ENCODE data around the gene ATP6V0A1.
A peak's percentile ranks its signal among the peaks of the same experiment; 100 is the strongest.

The ATP6V0A1 gene

DNA sequence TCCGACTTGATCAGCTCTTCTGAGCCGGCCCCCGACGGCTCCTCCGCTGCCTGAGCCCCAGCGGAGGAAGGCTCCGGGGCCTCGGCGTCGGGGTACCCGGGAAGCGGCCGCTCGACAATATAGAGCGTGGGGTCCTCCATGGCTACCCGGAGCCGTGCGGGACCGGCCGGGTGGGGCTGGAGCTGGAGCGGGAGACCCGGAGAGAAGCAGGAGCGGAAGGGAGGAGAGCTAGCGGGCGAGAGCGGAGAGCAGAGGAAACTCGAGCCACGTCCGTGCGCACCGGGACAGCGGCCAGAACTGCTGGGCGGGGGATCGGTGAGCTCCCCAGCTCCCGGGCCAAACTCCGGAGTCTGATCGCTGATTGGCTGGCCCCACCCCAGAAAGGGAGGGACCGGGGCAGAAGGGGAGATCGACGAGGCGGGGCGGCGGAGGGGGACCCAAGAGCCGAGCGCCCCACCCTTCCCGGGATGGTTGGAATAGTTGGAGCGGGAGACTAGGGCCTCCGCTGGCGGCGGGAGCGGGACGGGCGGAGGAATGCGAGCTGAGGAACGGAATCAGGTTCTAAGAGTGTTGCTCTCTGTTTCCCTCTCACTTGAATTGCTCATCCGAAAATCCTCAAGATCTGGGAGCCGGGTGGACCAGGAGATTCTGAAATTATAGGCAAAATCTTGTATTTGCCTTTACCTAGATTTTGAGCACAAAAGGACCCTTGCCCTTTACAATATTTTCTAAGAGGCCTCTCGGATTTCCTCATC lies 35.5 kb upstream of the ATP6V0A1 start, which contains the start of gene CAVIN1:
Gene CAVIN1 (minus strand): TSS at position 299 of the 755 bp plus-strand sequence. CDS start 159 bp downstream, at position 140.
- DNase-seq (ENCODE audit: low read depth) = no peak
- H3K4me3 ChIP-seq (ENCODE audit: low read depth, low read length) = no peak within 1 kb of the TSS
- TF ChIP-seq POLR2A (IDR thresholded peaks at IDR 0.05; ENCODE audit: extremely low read depth, insufficient read length) (no peak), MAX (IDR thresholded peaks at IDR 0.05; ENCODE audit: low read depth, low read length) (no peak), CTCF (IDR thresholded peaks at IDR 0.05; ENCODE audit: low read depth, low read length) (no peak), MYC (IDR thresholded peaks at IDR 0.05; ENCODE audit: low read depth, low read length) (no peak)

- no peak for DNase-seq (ENCODE audit: low read depth)
- no peak overlapping the region for H3K4me3 ChIP-seq (ENCODE audit: low read depth, low read length)
- TF ChIP-seq MAX (IDR thresholded peaks at IDR 0.05; ENCODE audit: low read depth, low read length) (no peak), POLR2A (IDR thresholded peaks at IDR 0.05; ENCODE audit: extremely low read depth, insufficient read length) (no peak), MYC (IDR thresholded peaks at IDR 0.05; ENCODE audit: low read depth, low read length) (no peak), CTCF (IDR thresholded peaks at IDR 0.05; ENCODE audit: low read depth, low read length) (no peak)
Measured at GRCh38 chr17:42423766-42424165, 34.9 kb upstream of the ATP6V0A1 start.

DNA sequence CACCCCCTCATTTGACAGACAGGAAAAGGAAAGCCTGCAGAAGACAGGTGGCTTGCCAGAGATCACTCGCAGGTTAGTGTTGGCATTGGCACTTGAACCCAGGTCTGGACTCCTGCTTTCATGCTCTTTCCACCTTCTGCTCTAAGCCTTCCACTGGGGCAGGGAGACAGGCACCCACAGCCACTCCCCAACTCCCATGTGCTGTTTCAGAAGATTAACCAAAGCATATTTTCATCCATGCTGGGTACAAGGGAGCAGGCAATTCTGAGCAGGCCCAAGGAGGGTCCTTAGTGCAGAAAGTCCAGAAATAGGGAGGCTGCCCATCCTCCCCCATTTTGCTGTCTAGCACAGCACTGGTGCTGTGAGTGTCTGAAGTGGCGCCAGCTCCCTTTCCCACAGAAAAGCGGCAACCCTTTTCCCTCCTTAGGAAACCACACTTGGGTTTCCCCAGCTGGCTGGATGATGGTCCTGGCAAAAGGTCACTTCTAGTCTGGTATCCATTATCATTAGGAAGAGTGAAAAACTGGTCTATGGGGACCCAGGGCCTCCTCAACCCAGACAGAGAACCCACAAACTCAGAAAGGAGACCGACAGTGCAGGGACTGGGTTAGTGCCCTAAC lies 33.6 kb upstream of the ATP6V0A1 start:
- TF ChIP-seq MAX (IDR thresholded peaks at IDR 0.05; ENCODE audit: low read depth, low read length) (no peak), MYC (IDR thresholded peaks at IDR 0.05; ENCODE audit: low read depth, low read length) (no peak), POLR2A (IDR thresholded peaks at IDR 0.05; ENCODE audit: extremely low read depth, insufficient read length) (no peak)
- H3K4me3 ChIP-seq (ENCODE audit: low read depth, low read length) = no peak overlapping the region
- no peak for DNase-seq (ENCODE audit: low read depth)

- TF ChIP-seq MYC (IDR thresholded peaks at IDR 0.05; ENCODE audit: low read depth, low read length) (peak; percentile 8; the same call in 1 of the 2 replicates), CTCF (IDR thresholded peaks at IDR 0.05; ENCODE audit: low read depth, low read length) (peak; percentile 66), POLR2A (IDR thresholded peaks at IDR 0.05; ENCODE audit: extremely low read depth, insufficient read length) (no peak), MAX (IDR thresholded peaks at IDR 0.05; ENCODE audit: low read depth, low read length) (peak; percentile 20; the same call in 1 of the 2 replicates)
- H3K4me3 ChIP-seq (ENCODE audit: low read depth, low read length) = no peak overlapping the region
- peak; percentile 66 for DNase-seq (ENCODE audit: low read depth)
Measured at GRCh38 chr17:42428141-42428944, 30.3 kb upstream of the ATP6V0A1 start.

GRCh38 chr17:42429726-42430447 lies 28.8 kb upstream of the ATP6V0A1 start:
- no peak overlapping the region for H3K4me3 ChIP-seq (ENCODE audit: low read depth, low read length)
- DNase-seq (ENCODE audit: low read depth) = no peak
- TF ChIP-seq POLR2A (IDR thresholded peaks at IDR 0.05; ENCODE audit: extremely low read depth, insufficient read length) = no peak

DNA sequence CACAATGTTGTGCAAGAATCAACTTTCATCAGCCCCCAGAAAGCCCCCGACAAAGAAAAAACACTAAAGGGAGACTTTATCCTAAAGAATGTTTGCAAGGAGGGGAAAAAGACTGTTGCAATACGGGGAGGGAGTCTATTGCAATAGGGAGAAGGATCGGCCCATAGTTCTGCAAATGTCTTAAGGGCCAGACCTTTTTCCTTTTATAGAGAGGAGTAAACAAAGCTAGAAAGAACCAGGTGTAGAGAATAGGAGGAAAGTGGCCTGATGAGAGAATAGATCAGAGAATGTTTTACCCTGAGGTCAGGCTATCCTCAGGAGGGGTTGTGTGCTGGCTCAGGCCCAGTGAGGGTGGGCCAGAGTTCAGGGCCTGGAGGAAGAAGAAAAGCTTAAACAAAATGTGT lies 26.9 kb upstream of the ATP6V0A1 start:
- TF ChIP-seq CTCF (IDR thresholded peaks at IDR 0.05; ENCODE audit: low read depth, low read length) (no peak), MYC (IDR thresholded peaks at IDR 0.05; ENCODE audit: low read depth, low read length) (no peak), POLR2A (IDR thresholded peaks at IDR 0.05; ENCODE audit: extremely low read depth, insufficient read length) (no peak), MAX (IDR thresholded peaks at IDR 0.05; ENCODE audit: low read depth, low read length) (no peak)
- no peak overlapping the region for H3K4me3 ChIP-seq (ENCODE audit: low read depth, low read length)
- no peak for DNase-seq (ENCODE audit: low read depth)

All from NB4 (cell line).